GM21360 (cell line): ENCODE data around the gene CCDC180.
"Not testable (repeated sequence)": the region's sequence is repeated elsewhere in the genome, so short reads cannot be mapped to it uniquely, and the experiment has no call there.

ENCODE experiments used
- ATAC-seq: cut with Tn5 transposase; IDR thresholded peaks from one replicate; pipeline ENCODE4 v1.9.1; 2021; ENCODE audit warnings: mild to moderate bottlenecking, moderate library complexity; ENCODE audit not compliant: unreplicated experiment

CCDC180 gene

DNA sequence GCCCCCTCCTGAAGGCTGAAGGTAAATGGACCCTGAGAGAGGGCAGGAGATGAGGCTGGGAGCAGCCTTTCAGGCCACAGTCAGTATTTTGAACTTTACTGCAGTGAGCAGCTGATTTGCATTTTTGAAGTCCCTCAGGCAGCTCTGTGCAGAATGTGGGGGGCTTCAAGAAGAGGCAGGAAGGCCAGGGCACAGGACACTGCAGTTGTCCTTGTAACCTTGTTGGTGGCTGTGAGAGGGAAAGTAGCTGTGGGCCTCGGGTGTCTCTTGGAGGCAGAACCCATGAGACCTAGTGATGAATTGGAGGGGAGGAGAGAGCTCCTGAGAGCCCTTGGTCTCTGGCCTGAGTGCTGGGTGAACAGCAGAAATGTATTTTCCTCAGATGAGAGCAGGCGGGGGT, 2.6 kb downstream of the CCDC180 start:
- ATAC-seq: no peak

DNA sequence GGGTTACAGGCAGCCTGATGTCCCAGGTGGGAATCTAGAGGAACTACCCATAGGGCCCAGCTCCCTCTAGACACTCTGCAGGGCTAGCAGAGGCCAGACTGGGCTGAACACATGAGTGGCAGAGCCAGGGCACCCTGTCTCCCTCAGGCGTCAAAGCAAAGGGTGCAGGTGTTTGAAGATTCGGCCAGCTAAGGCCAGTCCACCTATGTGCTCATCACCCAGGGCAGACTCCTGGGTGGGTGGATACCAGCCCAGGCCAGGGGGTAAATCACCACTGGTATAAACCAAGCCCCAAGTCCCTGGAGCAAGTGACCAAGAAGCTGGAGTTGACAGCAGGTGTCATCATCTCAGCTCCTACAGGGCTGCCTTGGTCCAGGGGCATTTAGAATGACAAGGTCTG, 3.4 kb downstream of the CCDC180 start:
- ATAC-seq: no peak

DNA sequence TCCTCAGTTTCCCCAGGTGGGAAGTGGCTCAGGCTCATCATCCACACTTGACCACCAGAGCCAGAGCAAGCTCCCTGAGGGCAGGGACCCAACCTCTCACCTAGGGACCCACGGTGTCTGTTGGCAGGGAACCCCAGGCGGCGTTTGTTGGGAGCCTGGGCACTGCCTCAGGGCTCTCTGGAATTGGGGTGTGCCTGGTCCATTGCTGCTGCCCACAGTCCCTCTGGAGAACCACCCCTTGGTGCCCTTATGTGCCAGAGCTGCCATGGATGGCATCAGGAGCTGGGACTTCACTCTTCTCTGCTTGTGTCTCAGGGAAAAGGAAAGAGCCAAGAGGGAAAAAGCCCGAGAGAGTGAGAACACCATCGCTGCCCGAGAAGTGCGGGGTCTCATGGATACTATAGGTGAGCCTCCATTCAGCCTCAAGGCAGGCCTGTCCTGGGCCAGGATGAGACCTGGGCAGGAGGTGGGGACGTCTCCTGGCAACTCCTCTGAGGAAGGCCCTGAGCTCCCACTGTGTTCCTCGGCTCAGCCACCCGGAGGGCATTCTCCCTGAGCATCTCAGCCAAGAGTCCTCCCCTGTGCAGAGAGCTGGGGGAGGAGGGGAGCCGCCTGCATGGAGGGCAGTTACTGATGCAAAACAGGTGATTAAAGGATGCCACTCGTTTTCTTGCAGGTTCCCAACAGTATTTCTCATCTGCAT, 4.5 kb downstream of the CCDC180 start:
- ATAC-seq: no peak

DNA sequence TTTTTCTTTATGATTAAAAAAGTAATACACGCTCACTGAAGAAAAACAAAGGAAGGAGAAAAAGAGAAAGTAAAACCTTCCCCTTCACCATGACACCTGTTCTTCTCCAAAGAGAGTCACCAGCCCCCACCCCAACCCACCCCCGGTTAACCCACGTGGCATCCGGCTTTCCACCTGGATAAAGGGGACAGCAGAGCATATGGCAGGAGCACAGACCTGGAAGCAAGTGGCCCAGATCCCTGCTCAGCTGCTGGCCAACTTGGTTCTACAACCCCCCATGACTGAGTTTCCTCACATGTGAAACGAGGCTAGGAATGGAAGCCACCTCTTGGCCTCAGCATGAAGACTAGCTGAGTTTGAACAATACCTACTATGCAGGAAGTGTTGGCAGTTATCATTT, 5.1 kb downstream of the CCDC180 start:
- no peak for ATAC-seq

DNA sequence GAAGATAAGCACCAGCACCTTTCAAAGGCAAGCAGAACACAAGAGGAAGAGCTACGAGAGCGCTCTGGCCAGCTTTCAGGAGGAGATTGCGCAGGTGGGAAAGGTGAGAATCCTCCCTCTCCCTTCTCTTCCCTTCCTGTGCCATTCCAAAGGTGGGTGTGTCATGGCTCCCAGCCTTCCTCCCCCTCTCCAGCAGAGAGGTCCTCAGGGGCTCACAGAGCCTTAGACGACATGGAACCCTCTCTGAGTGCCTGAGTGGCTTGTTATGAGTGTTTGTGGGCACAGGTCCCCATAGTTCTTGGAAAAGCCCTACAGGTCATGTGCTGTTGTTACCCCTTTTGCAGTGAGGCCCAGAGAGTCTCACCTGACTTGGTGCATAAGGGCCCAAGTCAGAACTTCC, 5.8 kb downstream of the CCDC180 start:
- ATAC-seq: no peak

DNA sequence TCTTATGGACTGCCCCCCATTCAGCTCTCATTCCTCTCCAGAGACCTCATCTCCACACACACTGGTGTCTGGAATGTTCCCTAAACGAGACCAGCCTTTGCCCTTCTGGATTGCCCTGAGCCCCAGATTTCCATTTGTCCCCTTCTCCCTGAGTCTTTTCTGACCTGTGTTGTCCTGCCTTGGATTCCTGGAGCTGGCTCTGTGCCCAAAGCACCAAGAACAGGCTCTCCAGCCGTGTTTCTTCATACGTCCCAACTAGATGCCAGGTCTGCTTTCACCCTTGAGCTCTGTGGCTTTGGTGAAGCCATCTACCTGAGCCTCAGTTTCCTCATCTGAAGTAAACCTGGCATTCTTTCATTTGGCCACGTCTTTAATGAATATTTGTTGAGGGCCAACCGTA, 6.3 kb downstream of the CCDC180 start:
- ATAC-seq: no peak

DNA sequence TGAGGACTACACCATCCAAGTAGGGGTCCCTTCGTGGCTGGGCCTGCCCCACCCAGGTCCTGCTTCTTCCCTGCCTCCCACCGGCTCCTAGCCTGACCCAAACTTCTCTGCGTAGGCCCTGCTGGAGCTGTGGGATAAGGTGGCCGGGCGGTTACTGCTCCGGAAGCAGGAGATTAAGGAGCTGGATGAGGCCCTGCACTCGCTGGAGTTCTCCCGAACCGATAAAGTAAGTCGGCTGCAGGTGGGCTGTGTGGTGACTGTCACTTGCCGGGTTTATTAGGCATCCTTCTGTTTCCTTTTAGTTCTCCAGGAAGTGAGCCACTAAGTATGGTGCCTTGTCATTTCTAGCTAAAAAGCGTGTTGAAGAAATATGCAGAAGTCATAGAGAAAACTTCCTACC, 7.0 kb downstream of the CCDC180 start:
- no peak for ATAC-seq

DNA sequence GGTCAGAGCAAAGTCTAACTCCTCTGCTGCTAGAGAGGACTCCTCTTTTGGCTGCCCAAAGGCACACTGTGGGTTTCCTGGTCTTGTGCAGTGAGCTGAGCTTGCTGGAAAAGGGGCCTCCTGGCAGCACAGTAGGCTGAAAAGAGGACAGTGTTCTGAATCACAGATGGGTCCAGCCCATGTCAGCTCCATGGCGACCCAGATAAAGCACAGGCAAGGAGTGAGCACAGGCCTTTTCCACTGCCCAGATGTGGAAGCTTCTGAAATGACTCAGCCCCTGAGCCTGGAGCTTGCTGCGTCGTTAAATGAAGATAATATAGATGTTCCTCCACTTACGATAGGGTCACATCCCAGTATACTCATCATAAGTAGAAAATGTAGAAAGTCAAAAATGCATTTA, 8.1 kb downstream of the CCDC180 start:
- ATAC-seq: no peak

DNA sequence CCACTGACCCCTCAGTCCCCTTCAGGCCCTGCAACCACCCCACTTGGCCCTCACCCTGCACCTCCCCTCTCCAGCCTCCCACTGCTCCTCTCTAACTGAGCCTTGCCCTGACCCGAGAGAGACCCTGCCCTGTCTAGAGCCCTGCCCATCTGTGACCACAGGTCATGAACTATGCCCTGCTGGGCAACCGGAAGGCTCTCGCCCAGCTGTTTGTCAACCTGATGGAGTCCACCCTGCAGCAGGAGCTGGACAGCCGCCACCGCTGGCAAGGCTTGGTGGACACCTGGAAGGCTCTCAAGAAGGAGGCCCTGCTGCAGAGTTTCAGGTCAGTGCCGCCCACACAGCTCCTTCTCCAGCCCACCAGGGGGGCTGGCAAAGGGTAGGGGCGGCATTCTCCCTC, 9.4 kb downstream of the CCDC180 start:
- ATAC-seq: no peak

DNA sequence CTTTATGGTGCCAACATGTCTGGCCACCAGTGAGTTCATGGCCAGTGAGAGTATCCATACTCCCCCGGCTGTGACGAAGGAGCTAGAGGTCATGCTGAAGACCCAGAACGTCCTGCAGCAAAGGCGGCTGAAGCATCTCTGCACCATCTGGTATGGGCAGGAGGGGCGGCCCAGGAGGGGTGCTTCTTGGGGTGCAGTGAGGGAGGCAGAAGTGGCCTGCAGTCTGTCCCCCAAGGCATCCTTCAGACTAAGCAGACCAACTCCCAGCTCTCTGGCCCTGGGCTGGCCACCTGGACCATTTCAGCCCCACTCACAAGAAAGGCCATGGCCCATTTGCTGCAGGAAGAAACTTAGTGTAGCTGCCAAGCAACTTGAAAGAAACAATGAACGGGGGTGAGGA, 11.0 kb downstream of the CCDC180 start:
- no peak for ATAC-seq

DNA sequence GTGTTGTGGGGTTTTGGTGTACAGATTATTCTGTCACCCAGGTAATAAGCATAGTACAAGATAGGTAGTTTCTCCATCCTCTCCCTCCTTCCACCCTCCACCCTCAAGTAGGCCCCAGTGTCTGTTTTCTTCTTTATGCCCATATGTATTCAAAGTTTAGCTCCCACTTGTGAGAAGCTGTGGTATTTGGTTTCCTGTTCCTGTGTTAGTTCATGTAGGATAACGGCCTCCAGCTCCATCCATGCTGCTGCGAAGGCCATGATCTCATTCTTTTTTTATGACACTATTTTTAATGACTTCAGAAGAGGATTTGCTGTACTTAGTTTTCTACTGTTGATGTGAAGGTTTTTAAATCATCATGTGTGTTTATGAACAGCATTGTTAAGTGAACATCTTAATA, 11.9 kb downstream of the CCDC180 start:
- ATAC-seq: no peak

DNA sequence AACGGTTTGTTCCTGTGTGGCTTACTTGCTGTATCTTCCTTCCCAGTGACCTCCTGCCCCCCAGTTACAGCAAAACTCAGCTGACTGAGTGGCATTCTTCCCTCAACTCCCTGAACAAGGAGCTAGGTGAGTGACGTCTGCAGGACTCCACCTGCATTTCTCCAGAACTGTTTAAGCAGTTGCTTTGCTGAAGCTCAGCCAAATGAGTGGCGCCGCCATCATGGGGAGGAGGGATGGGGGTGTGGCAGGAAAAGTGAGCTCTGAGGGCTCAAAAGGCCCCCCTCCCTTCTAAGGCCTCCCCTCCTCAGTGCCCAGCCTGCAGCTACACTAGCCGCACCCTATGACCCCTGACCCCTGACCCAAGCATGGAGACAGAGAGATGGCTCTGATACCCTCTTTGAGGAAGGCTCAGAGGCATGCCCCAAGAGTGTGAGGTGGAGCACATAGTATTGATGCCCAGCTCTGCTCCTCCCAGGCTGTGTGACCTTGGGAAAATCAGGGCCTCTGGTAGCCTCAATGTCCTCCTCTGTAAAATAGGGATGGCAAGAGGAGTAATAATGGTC, 12.7 kb downstream of the CCDC180 start:
- no peak for ATAC-seq

DNA sequence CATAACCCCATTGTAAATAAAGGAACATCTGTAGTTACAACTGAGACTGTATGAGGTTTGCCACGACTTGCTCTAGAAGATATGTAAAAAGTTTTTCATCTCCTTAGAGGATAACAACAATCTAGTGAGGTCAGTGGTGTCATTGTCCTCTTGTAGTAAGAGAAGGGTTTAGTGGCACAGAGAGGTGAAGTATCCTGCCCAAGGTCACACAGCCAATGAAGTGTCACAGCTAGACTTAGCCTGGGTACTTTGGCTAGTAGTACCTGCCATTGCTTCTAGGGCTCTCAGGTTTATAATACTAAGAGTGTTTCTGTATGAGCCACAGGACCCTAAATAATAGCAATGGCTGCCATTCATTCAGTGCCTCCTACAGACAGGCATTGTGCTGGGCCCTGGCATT, 13.8 kb downstream of the CCDC180 start:
- no peak for ATAC-seq

DNA sequence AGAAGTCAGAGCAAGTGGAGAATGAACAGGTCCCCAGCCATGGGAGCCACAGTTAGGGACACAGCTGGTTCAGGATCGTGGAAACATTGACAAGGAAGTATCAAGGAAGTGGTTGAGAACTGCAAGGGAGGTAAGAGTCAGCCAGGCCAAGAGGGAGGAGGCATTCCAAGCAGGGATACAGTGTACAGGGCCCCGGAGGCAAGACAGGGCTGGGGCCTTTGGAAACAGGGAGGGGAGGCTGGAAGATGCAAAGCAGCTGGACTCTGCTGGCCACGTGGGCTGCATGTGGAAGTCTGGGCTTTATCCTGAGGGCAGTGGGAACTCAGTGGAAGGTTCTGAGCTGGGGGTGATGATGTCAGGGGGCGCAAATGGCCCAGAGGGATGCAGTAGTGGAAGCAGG, 14.2 kb downstream of the CCDC180 start:
- ATAC-seq: no peak

DNA sequence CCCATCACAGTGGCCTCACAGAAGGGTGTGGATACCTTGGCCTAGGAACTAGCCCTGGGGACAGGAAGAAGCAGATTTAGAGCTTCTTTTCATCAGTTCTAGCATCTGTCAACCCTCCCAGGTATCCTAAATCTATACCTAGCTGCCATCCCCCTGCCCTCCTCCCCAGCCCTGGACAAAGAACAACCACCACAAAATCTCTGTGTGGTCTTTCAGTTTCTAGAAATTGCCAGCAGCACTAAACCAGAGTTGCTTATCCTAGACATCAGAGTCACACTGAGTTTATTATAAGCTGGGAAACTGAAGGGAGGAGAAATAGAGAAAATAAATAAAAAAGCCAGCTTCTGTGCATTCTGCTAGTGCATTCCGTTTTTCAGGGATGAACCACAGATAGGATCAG, 14.6 kb downstream of the CCDC180 start:
- no peak for ATAC-seq

DNA sequence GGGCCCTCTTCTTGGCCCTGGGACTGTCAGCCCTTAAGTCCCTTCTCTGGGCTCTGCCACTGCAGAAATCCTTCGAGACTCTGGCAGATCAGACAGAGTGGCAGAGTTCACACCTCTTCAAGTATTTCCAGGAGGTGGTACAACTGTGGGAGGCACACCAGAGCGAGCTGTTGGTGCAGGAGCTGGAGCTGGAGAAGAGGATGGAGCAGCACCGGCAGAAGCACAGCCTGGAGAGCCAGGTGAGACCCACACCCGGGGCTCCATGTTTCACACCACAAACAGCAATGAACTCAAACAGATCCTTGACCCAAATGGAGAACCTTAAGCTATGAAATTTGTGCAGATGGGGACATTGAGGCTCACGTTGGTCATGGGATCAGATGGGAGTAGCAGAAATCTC, 17.5 kb downstream of the CCDC180 start:
- ATAC-seq: no peak

DNA sequence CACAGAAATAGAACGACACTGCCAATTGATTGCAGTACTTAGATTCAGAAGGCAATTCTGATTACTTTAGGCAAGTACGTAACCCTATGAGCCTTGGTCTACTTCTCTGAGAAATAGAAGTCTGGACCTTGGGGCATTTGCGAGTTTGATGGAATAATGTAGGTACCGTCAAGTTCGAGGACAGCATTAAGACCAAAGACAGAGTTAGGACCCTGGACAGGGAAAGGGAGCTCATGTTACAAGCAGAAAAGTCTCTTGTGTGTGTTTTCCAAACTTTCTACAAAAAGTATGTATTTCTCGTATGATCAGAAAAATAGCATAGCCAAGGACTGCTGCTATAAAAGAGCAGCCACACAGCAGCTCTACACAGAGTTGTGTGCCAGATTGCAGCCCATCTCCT, 20.1 kb downstream of the CCDC180 start:
- no peak for ATAC-seq

DNA sequence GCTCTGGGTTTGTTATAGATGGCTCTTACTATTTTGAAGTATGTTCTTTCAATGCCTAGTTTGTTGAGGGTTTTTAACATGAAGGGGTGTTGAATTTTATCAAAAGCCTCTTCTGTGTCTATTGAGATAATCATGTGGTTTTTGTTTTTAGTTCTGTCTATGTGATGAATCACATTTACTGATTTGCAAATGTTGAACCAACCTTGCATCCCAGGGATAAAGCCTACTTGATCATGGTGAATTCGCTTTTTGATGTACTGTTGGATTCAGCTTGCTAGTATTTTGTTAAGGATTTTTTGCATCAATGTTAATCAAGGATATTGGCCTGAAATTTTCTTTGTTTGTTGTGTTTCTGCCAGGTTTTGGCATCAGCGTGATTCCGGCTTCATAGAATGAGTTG, 25.5 kb downstream of the CCDC180 start:
- no peak for ATAC-seq

DNA sequence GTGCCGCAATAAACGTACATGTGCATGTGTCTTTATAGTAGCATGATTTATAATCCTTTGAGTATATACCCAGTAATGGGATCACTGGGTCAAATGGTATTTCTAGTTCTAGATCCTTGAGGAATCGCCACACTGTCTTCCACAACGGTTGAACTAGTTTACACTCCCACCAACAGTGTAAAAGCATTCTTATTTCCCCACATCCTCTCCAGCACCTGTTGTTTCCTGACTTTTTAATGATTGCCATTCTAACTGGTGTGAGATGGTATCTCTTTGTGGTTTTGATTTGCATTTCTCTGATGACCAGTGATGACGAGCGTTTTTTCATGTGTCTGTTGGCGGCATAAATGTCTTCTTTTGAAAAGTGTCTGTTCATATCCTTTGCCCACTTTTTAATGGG, 28.2 kb downstream of the CCDC180 start:
- not testable (repeated sequence) for ATAC-seq

DNA sequence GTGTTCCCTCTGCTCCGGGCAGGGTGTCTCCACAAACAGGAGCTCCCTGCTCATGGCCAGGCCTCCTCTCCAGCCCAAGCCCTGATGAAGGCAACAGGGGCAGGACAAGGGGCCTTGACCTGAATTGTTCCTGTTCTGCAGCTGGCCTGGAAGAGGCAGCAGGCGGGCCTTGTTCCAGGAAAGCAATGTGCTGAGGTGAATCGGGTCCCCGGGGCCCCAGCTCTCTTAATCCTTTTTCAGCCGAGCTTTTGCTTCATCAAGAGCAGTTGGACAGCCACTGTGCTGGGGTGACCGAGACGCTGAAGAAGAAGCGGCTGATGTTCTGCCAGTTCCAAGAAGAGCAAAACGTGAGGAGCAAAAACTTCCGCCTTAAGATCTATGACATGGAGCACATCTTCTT, 41.4 kb downstream of the CCDC180 start:
- no peak for ATAC-seq

DNA sequence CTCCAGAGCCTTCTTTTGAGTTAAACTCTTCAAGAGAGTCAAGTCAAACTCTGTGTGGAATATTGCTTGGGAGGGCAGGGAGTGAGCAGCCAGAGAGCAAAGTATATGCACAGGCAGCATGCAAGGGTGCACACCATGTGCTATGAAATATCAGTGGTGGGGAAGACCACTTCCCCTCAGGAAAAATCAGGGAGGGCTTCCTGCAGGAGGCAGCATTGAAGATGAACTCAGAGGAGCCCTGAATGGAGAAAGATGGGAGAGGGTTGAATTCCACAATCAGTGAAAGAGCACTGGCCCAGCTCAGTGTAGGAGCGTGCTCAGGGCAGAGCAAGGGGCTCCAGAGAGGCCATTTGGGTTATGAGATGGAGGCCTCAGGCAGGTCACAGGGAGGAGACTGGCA, 41.9 kb downstream of the CCDC180 start:
- ATAC-seq: no peak

DNA sequence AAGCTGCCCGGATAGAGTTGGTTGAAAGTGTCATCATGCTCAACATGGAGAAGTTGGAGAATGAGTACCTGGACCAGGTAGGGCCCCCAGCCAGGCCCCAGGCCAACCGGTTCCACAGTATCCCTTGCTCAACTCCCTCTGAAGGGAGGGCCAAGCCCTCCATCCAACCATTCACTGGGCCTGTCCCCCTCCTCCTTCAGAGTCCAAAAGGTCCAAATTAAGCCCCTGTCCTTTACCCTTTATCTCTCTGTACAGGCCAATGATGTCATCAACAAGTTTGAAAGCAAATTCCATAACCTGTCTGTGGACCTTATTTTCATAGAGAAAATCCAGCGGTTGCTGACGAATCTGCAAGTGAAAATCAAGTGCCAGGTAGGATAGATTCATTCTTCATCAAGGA, 47.2 kb downstream of the CCDC180 start:
- ATAC-seq: no peak

DNA sequence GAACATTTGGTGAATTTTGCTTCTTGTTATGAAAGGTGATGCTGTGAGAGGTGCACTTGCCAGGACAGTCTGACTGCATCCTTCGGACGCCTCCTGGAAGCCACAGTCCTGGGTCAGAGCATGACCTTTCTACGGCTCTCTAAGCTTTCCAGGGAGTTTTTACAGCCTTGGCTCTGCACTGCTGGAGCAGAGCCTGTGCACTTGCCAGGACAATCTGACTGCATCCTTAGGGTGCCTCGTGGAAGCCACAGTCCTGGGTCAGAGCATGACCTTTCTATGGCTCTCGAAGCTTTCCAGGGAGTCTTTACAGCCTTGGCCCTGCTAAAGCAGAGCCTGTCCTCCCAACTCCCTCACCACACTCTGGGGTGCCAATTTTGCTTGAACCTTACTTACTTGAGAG, 49.6 kb downstream of the CCDC180 start:
- ATAC-seq: no peak
